Activated naive CD8-positive, alpha-beta T cell treated with anti-CD3 and anti-CD28 coated beads, Interleukin-2, amount 10 ng/mL, durations not matched to agents 7 days and 5 days (primary cell): ENCODE measurements around the gene CRMP1. TPM values are rescaled to one million over a fixed set of nuclear protein-coding genes. Genes with fewer than 3 reads are reported as not detected.

Experiments
- ATAC-seq: fragments of 150-1000 bp; cut with Tn5 transposase; one replicate; pipeline ENCODE4 v1.10.0; 2021; ENCODE audit warnings: low read depth, moderate library complexity
- POLR2A ChIA-PET: fragments of 350-600 bp; sonication (Branson Sonifier 250); formaldehyde crosslinking; loops from one replicate; lab custom pipeline; 2021; ENCODE audit warnings: antibody characterized with exemption; lab: Charles Lee
- DNase-seq: peaks from one replicate; pipeline ENCODE4 v3.0.0; 2021
- H3K27ac Mint-ChIP-seq: one replicate; pipeline ENCODE4 v1.8.0; 2022; ENCODE audit warnings: mild to moderate bottlenecking, mixed read lengths
- H3K27me3 Mint-ChIP-seq: one replicate; pipeline ENCODE4 v1.8.0; 2022; ENCODE audit warnings: mild to moderate bottlenecking, moderate library complexity, mixed read lengths
- H3K36me3 Mint-ChIP-seq: one replicate; pipeline ENCODE4 v1.8.0; 2021; ENCODE audit warnings: mild to moderate bottlenecking, mixed read lengths
- H3K4me1 Mint-ChIP-seq: one replicate; pipeline ENCODE4 v1.8.0; 2021; ENCODE audit warnings: mixed read lengths
- H3K4me3 Mint-ChIP-seq: one replicate; pipeline ENCODE4 v1.8.0; 2022; ENCODE audit warnings: mild to moderate bottlenecking, moderate library complexity, mixed read lengths
- H3K9me3 Mint-ChIP-seq: one replicate; pipeline ENCODE4 v1.8.0; 2021; ENCODE audit warnings: mixed read lengths
- total RNA-seq, 2 experiments: library from RNA; stranded (reverse); gene quantifications; one replicate each; pipeline ENCODE4 v1.2.3, GENCODE V29; 2021

Gene CRMP1
- total RNA-seq, 2 experiments from 2014 or later: not detected

GRCh38 chr4:5890063-5890727, 2.7 kb downstream of the CRMP1 start:
- POLR2A ChIA-PET: no interaction called here
- DNase-seq: no peak
- H3K27me3 Mint-ChIP-seq: peaks cover 53% of the 10 kb centered on the region
- H3K4me3 Mint-ChIP-seq: no peak overlapping the region
- peaks cover 2% of the 10 kb centered on the region for H3K4me1 Mint-ChIP-seq
- peak overlapping the region; percentile 34 for H3K27ac Mint-ChIP-seq
- no peak for ATAC-seq
- H3K36me3 Mint-ChIP-seq: peaks cover 1% of the 10 kb centered on the region
- H3K9me3 Mint-ChIP-seq: peaks cover 2% of the 10 kb centered on the region

- Mint-ChIP-seq H3K27me3 (peaks cover 50% of the 10 kb centered on the region), H3K27ac (peak overlapping the region; percentile 54), H3K4me3 (no peak overlapping the region), H3K9me3 (peaks cover 2% of the 10 kb centered on the region), H3K36me3 (peaks cover 1% of the 10 kb centered on the region), H3K4me1 (peaks cover 2% of the 10 kb centered on the region)
- no peak for DNase-seq
- ATAC-seq: no peak
- POLR2A ChIA-PET: interaction anchor here (0.6 kb wide), 1 partner anchor 14 kb away, joined by 4 read pairs; no protein-coding TSS in a partner anchor
Measured at GRCh38 chr4:5889002-5889696, 3.7 kb downstream of the CRMP1 start.

- Mint-ChIP-seq H3K36me3 (peaks cover 1% of the 10 kb centered on the region), H3K27ac (peak overlapping the region; percentile 54), H3K4me1 (peaks cover 2% of the 10 kb centered on the region), H3K4me3 (no peak overlapping the region), H3K27me3 (peaks cover 44% of the 10 kb centered on the region), H3K9me3 (peaks cover 2% of the 10 kb centered on the region)
- ATAC-seq (no peak), DNase-seq (no peak)
- POLR2A ChIA-PET: interaction anchor here (0.6 kb wide), 1 partner anchor 13 kb away, joined by 4 read pairs; no protein-coding TSS in a partner anchor
Measured at GRCh38 chr4:5888222-5889001, 4.5 kb downstream of the CRMP1 start.

- Mint-ChIP-seq H3K4me1 (no peaks in the 10 kb centered on the region), H3K36me3 (peaks cover 1% of the 10 kb centered on the region), H3K9me3 (no peaks in the 10 kb centered on the region), H3K4me3 (no peak overlapping the region), H3K27me3 (peaks cover 42% of the 10 kb centered on the region), H3K27ac (no peak overlapping the region)
- POLR2A ChIA-PET: no interaction called here
- DNase-seq: no peak
- no peak for ATAC-seq
Measured at GRCh38 chr4:5887361-5888221, 5.3 kb downstream of the CRMP1 start.

GRCh38 chr4:5887011-5887360, 5.9 kb downstream of the CRMP1 start:
- Mint-ChIP-seq H3K4me3 (no peak overlapping the region), H3K27me3 (peaks cover 39% of the 10 kb centered on the region), H3K9me3 (no peaks in the 10 kb centered on the region), H3K27ac (no peak overlapping the region), H3K36me3 (peaks cover 1% of the 10 kb centered on the region), H3K4me1 (no peaks in the 10 kb centered on the region)
- DNase-seq: no peak
- ATAC-seq: no peak
- POLR2A ChIA-PET: no interaction called here

- no peaks in the 10 kb centered on the region for H3K9me3 Mint-ChIP-seq
- peaks cover 1% of the 10 kb centered on the region for H3K36me3 Mint-ChIP-seq
- peaks cover 28% of the 10 kb centered on the region for H3K27me3 Mint-ChIP-seq
- no peak overlapping the region for H3K4me3 Mint-ChIP-seq
- DNase-seq (no peak), ATAC-seq (no peak)
- no peaks in the 10 kb centered on the region for H3K4me1 Mint-ChIP-seq
- H3K27ac Mint-ChIP-seq: no peak overlapping the region
- POLR2A ChIA-PET: no interaction called here
Measured at GRCh38 chr4:5885733-5886132, 7.2 kb downstream of the CRMP1 start.

GRCh38 chr4:5884796-5885195, 8.1 kb downstream of the CRMP1 start:
- ATAC-seq: no peak
- Mint-ChIP-seq H3K27ac (no peak overlapping the region), H3K27me3 (peaks cover 21% of the 10 kb centered on the region), H3K4me1 (no peaks in the 10 kb centered on the region), H3K4me3 (no peak overlapping the region), H3K9me3 (no peaks in the 10 kb centered on the region), H3K36me3 (no peaks in the 10 kb centered on the region)
- POLR2A ChIA-PET: no interaction called here
- no peak for DNase-seq

GRCh38 chr4:5883916-5884315, 9.0 kb downstream of the CRMP1 start:
- Mint-ChIP-seq H3K4me3 (no peak overlapping the region), H3K9me3 (no peaks in the 10 kb centered on the region), H3K36me3 (no peaks in the 10 kb centered on the region), H3K4me1 (no peaks in the 10 kb centered on the region), H3K27ac (no peak overlapping the region), H3K27me3 (peaks cover 12% of the 10 kb centered on the region)
- POLR2A ChIA-PET: no interaction called here
- ATAC-seq: no peak
- no peak for DNase-seq

GRCh38 chr4:5882947-5883346, 9.9 kb downstream of the CRMP1 start:
- DNase-seq: no peak
- POLR2A ChIA-PET: no interaction called here
- no peaks in the 10 kb centered on the region for H3K9me3 Mint-ChIP-seq
- no peaks in the 10 kb centered on the region for H3K36me3 Mint-ChIP-seq
- no peak overlapping the region for H3K27ac Mint-ChIP-seq
- H3K4me3 Mint-ChIP-seq: no peak overlapping the region
- no peak for ATAC-seq
- no peaks in the 10 kb centered on the region for H3K4me1 Mint-ChIP-seq
- H3K27me3 Mint-ChIP-seq: peaks cover 9% of the 10 kb centered on the region

- Mint-ChIP-seq H3K36me3 (no peaks in the 10 kb centered on the region), H3K9me3 (no peaks in the 10 kb centered on the region), H3K27me3 (no peaks in the 10 kb centered on the region), H3K4me3 (no peak overlapping the region), H3K27ac (no peak overlapping the region), H3K4me1 (no peaks in the 10 kb centered on the region)
- DNase-seq (no peak), ATAC-seq (no peak)
- POLR2A ChIA-PET: no interaction called here
Measured at GRCh38 chr4:5881340-5881739, 11.5 kb downstream of the CRMP1 start.

- Mint-ChIP-seq H3K9me3 (peaks cover 4% of the 10 kb centered on the region), H3K27me3 (peaks cover 8% of the 10 kb centered on the region), H3K4me3 (no peak overlapping the region), H3K27ac (no peak overlapping the region), H3K36me3 (no peaks in the 10 kb centered on the region), H3K4me1 (no peaks in the 10 kb centered on the region)
- ATAC-seq: no peak
- POLR2A ChIA-PET: no interaction called here
- DNase-seq: no peak
Measured at GRCh38 chr4:5878359-5878758, 14.5 kb downstream of the CRMP1 start.

GRCh38 chr4:5877392-5877791, 15.5 kb downstream of the CRMP1 start:
- ATAC-seq: no peak
- Mint-ChIP-seq H3K4me3 (no peak overlapping the region), H3K27ac (no peak overlapping the region), H3K36me3 (no peaks in the 10 kb centered on the region), H3K4me1 (no peaks in the 10 kb centered on the region), H3K27me3 (peaks cover 9% of the 10 kb centered on the region), H3K9me3 (peaks cover 4% of the 10 kb centered on the region)
- POLR2A ChIA-PET: no interaction called here
- DNase-seq: no peak
